NCI-H1092 treated with DMSO at 0.1 percent for 48 hours (cell line): ENCODE results near the gene PRPF40A.

Experiments
- DNase-seq: peaks from one replicate; lab custom pipeline; 2025; lab: John Stamatoyannopoulos, UW

PRPF40A gene

GRCh38 chr2:152651834-152652233 lies 65.4 kb downstream of the PRPF40A start:
- no peak for DNase-seq

DNA sequence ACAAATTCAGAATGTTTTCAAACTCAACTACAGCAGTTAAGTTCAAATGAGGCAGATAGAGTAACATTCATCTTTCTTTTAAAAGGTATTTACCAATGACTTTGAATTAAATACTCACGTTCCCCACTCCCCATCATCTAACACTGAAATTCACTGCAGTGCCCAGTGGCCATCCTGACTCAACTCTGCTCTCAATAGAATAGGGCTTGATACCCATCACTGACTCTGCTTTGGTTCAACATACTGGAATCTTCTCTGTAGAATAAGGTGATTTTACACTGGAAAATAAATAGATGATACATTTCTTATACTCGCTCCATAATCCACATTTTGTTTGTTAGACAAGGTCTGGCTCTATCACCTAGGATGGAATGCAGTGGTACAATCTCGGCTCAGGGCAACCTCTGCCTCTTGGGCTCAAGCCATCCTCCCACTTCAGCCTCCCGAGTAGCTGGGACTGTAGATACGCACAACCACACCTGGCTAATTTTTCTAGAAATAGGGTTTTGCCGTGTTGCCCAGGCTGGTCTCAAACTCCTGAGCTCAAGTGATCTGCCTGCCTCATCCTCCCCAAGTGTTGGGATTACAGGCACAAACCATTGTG lies 66.4 kb downstream of the PRPF40A start:
- DNase-seq, result no peak

GRCh38 chr2:152649997-152650396 lies 67.3 kb downstream of the PRPF40A start:
- DNase-seq, result no peak

GRCh38 chr2:152648336-152648735 lies 68.9 kb downstream of the PRPF40A start:
- DNase-seq, result no peak

DNA sequence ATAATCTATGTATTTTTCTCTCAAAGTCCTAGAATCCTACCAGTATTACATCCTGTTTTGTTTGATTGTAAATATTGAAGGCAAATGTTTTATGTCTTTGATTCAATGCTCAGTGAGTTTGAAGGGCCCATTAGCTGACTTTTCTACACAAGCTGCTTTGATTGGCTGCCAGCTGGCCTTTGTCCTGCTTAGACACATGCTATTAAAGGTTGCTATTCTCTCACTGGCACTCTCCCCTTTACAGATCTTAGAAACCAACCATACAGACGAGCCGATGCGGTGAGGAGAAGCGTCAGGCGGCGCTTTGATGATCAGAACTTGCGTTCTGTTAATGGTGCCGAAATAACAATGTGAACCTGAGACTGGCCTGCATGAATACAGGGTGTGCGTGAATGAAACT lies 69.7 kb downstream of the PRPF40A start:
- DNase-seq, result peak; percentile 39

- no peak for DNase-seq
These were observed 70.5 kb downstream of the PRPF40A start for GRCh38 chr2:152646775-152647174.

DNA sequence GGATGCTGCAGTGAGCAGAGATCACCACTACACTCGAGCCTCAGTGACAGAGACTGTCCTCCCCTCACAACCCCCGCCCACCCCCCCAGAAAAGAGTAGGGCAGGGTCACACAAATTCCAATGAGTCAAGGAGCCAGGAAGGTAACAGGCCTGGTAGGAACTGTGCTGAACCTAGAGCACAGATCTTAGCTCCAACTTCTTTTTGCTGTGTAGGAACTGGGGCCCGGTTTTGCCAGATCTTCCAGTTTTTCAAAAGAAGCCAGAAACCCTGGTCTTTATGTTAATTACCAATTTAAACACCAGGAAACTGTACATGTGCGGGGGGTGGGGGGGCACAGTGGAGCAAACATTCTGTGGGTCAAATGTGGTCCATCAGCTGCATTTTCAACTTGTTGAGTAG lies 71.0 kb downstream of the PRPF40A start:
- no peak for DNase-seq

DNA sequence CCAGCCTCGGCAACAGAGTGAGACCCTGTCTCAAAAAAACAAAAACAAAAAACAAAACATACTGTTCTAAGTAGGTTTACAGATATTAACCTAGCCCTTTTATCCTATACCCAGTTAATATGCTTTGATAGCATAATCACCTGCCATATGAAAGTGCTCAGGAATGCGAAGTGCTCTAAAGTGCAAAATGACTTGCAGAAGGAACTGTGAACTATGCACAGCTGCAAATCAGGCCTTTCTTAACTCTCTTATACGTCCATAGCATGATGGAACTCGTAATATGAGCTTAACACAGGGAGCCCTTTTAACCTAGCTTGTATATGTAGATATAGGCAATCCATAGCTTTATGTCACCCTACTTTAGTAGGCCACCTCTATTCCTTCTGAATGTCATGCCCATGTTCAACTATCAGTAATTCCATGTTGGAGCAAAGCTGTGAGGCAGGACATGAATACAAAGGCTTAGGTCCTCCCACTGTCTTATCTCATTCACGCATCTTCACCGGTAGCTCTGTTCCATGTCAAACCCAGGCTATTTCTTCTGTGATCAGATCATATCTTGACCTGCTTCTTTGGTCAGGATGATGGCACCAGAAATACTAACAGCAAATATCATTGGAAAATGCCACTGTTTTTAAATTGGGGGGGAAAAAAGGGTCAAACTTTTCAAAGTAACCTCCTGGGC lies 72.9 kb downstream of the PRPF40A start:
- DNase-seq, result no peak

GRCh38 chr2:152638590-152638989 lies 78.7 kb downstream of the PRPF40A start:
- DNase-seq, result no peak

- no peak for DNase-seq
These were observed 79.2 kb downstream of the PRPF40A start for GRCh38 chr2:152638056-152638455.

GRCh38 chr2:152637251-152637650 lies 80.0 kb downstream of the PRPF40A start:
- no peak for DNase-seq

- peak; percentile 35 for DNase-seq
These were observed 81.5 kb downstream of the PRPF40A start for GRCh38 chr2:152635635-152636298.

GRCh38 chr2:152632736-152633135 lies 84.5 kb downstream of the PRPF40A start:
- no peak for DNase-seq

GRCh38 chr2:152630466-152630865 lies 86.8 kb downstream of the PRPF40A start:
- no peak for DNase-seq

DNA sequence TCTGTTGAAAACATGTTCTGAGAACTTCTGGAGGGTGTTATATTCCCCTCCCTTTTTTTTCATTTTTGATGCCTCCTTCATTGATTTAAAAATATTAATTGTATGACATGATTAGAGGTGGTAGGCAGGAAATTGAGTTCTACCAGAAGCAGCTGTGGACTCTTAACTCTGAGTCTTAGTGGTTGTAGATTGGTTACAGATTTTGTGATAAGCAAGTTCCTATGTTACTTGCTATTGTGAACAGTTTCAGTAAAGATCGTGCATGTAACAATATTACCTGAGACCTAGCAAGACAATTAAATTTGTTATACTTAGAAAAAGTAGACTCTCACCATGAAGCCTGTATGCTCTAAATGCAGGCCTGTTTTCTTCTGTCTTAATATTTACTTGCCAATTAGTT lies 88.1 kb downstream of the PRPF40A start:
- no peak for DNase-seq

DNA sequence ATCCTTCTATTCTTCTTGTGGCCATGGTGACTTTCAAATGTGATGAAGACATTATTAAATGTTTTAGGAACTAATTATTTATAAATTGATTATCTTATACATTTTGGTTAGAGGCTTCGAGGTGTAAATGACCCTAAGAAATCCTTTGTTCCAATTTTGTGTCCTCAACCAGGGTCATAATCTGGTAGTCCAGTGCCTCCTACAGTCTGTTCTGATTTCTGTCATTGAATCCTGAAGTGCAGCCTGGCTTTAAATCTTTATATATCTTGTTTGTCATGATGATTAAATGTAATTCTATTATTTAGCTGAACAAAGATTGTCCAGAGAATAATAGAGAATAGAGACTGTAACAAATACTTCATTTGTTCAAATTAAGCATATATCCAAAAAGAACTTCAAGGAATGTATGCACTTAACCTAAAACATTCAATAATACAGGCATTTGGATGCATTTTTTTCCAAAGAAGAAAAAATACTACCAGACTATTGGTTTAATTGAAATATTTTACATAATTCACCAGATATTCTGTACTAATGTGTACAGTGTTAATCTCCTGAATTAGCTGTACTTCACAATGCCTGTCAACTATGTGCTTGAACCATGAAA lies 89.8 kb downstream of the PRPF40A start:
- DNase-seq, result peak; percentile 1

GRCh38 chr2:152626911-152627339 lies 90.3 kb downstream of the PRPF40A start:
- no peak for DNase-seq

DNA sequence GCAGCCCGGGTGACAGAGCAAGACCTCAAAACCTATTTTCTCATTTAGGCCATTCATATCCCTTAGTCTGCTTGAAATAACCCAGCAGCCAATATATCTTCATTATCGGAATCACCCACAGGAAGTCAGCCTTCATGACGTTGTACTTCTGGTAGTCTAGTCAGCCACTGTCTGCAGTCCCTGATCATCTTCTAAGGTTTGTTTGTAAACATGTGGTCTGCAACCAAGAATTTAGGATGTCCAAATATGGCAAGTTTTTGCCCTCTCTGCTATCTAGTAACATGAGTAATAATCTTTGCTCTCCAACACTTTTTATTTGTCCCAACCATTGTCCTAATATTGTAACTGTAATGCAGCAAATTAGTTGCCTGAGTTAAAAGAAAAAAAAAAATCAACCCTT lies 92.5 kb downstream of the PRPF40A start:
- DNase-seq, result no peak

GRCh38 chr2:152623775-152624174 lies 93.5 kb downstream of the PRPF40A start:
- DNase-seq, result no peak

DNA sequence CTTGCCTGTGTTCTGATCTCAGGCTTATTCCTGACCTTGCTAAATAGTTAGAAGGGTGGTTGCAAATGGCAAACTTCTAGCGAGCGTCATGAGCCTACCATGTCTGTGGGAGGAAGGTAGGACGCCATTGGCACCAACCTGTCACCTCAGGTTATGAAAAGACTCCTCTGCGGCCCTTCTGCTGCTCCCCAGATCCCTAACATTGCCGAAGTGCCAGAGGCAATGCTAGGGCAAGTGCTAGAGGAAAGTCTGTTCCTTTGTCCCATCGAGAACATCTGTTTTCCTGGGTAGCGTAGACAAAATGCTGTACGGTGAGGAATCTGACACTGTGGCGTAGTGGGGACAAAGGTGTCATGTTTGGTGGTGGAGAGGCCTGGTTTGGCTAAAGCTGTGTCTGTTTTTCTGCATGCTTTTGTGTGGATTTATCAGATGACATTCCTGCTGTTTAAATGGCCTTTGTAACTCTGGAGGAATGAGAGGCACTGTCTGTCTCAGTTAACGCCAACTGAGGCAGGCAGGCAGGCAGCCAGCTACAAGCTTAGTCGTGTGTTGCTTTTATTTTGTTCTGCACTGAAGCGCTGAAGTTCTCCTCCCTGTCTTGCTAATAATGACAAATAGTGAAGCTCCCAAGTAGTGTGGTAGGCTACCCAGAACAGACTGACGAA lies 94.1 kb downstream of the PRPF40A start:
- DNase-seq, result no peak

DNA sequence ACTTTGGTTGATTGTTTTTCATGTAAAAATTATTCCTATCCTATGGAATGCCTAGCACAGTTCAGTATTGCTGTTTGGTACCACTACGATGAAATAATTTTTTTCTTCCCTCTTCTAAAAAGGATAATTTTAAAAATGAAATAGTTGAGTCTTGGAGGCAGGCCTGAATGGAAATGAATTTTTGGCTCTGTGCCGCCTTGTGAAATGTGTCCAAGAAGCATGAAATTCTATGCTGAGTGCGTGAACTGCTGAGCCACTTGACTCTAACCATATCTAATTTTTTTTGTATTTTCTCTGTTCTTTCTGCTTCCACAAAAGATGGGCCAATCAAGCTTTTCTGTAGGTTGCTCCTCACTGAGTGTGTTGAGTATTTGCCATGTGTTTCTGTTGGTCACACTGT lies 95.0 kb downstream of the PRPF40A start:
- DNase-seq, result no peak

GRCh38 chr2:152620985-152621384 lies 96.3 kb downstream of the PRPF40A start:
- no peak for DNase-seq
